Sigmoid colon (tissue), 4 donors: Measurements from ENCODE around the gene RAP1GDS1.

Experiments
- CTCF ChIP-seq, 4 experiments: fragments of 450-650 bp in 3 of 4; fragments of 200-600 bp in 1 of 4; IDR thresholded peaks; one replicate each; pipeline ENCODE4 v1.5.1; 2016 to 2019; ENCODE audit warnings: antibody characterized with exemption in 4 of 4, mild to moderate bottlenecking in 3 of 4, moderate library complexity in 2 of 4
- EP300 ChIP-seq, 4 donors: sonication (generic); formaldehyde crosslinking; IDR thresholded peaks; one replicate each; pipeline ENCODE4 v1.6.1; 2017; ENCODE audit warnings: antibody characterized with exemption in 4 of 4
- POLR2AphosphoS5 ChIP-seq, 4 donors: sonication (generic); formaldehyde crosslinking; IDR thresholded peaks; one replicate each; pipeline ENCODE4 v1.6.1; 2017; ENCODE audit warnings: antibody characterized with exemption in 4 of 4

DNA sequence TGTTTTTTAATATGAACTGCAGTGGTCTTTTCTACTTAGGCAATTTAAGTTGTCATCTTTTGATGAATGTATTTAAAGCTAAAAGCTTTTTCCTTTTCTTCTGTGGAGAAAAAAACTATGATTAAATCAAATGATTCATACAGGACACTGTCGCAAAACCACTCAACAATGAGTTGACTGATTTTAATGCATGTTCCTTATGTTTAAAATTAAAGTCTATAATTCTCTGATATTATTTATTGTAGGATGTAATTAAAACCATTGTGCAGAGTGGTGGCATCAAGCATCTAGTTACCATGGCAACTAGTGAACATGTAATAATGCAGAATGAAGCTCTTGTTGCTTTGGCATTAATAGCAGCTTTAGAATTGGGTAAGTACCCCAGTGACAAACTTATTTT, 172.5 kb downstream of the RAP1GDS1 start:
- TF ChIP-seq CTCF (IDR thresholded peaks at IDR 0.05) (no peak), EP300 (IDR thresholded peaks at IDR 0.05) (no peak), POLR2AphosphoS5 (IDR thresholded peaks at IDR 0.05) (no peak)
